ENCODE measurements around the gene MAGOH.
"Not testable (repeated sequence)": the region's sequence is repeated elsewhere in the genome, so short reads cannot be mapped to it uniquely, and the experiment has no call there.

The MAGOH gene

GRCh38 chr1:53186533-53186932 lies 51.8 kb downstream of the MAGOH start:
- DNase-seq (ENCODE audit: low spot score) = no peak

- DNase-seq (ENCODE audit: low spot score) = not testable (repeated sequence)
Measured at GRCh38 chr1:53185955-53186297, 52.4 kb downstream of the MAGOH start.

- no peak for DNase-seq (ENCODE audit: low spot score)
Measured at GRCh38 chr1:53183095-53183990, 55.0 kb downstream of the MAGOH start.

- no peak for DNase-seq (ENCODE audit: low spot score)
Measured at GRCh38 chr1:53182716-53183094, 55.6 kb downstream of the MAGOH start.

GRCh38 chr1:53182111-53182593 lies 56.2 kb downstream of the MAGOH start:
- peak; percentile 84 for DNase-seq (ENCODE audit: low spot score)

GRCh38 chr1:53180951-53181350 lies 57.4 kb downstream of the MAGOH start:
- no peak for DNase-seq (ENCODE audit: low spot score)

- DNase-seq (ENCODE audit: low spot score) = no peak
Measured at GRCh38 chr1:53180226-53180625, 58.1 kb downstream of the MAGOH start.
